ENCODE data around the gene VWA1.
A peak's percentile ranks its signal among the peaks of the same experiment; 100 is the strongest.
"Not testable (repeated sequence)": the region's sequence is repeated elsewhere in the genome, so short reads cannot be mapped to it uniquely, and the experiment has no call there.

Gene VWA1

DNA sequence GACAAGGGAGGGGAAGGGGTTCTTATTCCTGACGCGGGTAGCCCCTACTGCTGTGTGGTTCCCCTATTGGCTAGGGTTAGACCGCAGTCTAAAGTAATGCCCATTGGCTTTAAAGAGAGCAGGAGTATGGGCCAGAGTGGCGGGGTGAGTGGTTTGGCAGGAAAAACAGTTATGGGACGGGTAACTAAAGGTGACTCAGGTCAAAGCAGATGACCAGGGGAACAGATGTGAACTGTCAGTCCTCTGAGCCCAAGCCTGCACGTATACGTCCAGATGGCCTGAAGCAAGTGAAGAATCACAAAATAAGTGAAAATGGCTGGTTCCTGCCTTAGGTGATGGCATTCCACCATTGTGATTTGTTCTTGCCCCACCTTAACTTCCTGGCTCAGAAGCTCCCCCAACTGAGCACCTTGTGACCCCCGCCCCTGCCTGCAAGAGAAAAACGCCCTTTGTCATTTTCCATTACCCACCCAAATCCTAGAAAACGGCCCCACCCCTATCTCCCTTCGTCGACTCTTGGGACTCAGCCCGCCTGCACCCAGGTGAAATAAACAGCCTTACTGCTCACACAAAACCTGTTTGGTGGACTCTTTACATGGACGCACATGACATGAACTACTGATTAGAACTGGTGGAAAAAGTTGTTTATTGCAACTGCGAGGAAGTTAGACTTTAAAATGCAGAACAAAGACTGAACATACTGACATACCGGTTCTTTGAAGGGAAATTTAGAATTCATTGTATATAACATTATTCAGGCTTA, 35.3 kb downstream of the VWA1 start:
- TF ChIP-seq, protein P1, sequence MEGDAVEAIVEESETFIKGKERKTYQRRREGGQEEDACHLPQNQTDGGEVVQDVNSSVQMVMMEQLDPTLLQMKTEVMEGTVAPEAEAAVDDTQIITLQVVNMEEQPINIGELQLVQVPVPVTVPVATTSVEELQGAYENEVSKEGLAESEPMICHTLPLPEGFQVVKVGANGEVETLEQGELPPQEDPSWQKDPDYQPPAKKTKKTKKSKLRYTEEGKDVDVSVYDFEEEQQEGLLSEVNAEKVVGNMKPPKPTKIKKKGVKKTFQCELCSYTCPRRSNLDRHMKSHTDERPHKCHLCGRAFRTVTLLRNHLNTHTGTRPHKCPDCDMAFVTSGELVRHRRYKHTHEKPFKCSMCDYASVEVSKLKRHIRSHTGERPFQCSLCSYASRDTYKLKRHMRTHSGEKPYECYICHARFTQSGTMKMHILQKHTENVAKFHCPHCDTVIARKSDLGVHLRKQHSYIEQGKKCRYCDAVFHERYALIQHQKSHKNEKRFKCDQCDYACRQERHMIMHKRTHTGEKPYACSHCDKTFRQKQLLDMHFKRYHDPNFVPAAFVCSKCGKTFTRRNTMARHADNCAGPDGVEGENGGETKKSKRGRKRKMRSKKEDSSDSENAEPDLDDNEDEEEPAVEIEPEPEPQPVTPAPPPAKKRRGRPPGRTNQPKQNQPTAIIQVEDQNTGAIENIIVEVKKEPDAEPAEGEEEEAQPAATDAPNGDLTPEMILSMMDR (conservative IDR thresholded peaks at IDR 0.05; ENCODE audit: low read depth, low read length) = no peak

DNA sequence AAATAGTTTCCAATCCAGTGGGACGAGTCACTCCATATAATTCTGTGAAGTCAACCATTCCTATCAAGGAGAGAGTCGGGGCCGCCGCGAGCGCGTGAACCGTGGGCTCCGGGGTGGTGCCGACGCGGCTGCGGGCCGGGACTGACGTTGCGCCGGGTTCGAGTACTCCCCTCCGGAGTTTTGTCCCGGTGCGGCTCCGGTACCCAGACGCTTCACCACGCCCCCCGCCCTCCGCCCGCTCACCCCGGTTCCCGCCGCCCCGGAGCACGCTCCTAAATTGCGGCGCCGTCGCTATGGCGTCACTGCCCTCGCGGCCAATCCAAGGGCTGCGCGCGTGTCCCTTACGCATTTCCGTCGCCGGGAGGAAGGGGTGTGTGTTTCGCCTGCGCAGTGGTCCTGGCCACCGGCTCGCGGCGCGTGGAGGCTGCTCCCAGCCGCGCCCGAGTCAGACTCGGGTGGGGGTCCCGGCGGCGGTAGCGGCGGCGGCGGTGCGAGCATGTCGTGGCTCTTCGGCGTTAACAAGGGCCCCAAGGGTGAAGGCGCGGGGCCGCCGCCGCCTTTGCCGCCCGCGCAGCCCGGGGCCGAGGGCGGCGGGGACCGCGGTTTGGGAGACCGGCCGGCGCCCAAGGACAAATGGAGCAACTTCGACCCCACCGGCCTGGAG, 36.0 kb downstream of the VWA1 start, which contains the start of gene ATAD3B:
TSS of gene ATAD3B (plus strand) at position 377 of the 664 bp plus-strand sequence. CDS start at position 497, 120 bp downstream.
- Histone ChIP-seq H3K27me3 (ENCODE audit: insufficient read depth, low read depth) (no peaks in the 10 kb centered on the region), H3K4me2 (peak within 1 kb of the TSS; percentile 98), H2AFZ (ENCODE audit: low read depth) (peak within 1 kb of the TSS; percentile 94), H3K36me3 (ENCODE audit: insufficient read depth) (no peaks in the 10 kb centered on the region), H3K4me1 (ENCODE audit: low read depth, poor library complexity, severe bottlenecking) (peaks cover 17% of the 10 kb centered on the region), H3K4me3 (IDR thresholded peaks at IDR 0.05; ENCODE audit: insufficient read depth, low read depth, low read length) (peak within 1 kb of the TSS; percentile 92), H3K9ac (peak within 1 kb of the TSS; percentile 62; the same call in 1 of the 2 replicates), H4K20me1 (ENCODE audit: insufficient read depth) (no peaks in the 10 kb centered on the region; the same call in 1 of the 2 replicates), H3K79me2 (ENCODE audit: insufficient read depth, low read depth) (peaks cover 39% of the 10 kb centered on the region), H3K27ac (peak within 1 kb of the TSS; percentile 76)
- TF ChIP-seq, protein P1 (conservative IDR thresholded peaks at IDR 0.05; ENCODE audit: low read depth, low read length) = no peak

More for the DNA sequence above, 35.3 kb downstream of the VWA1 start:
- Histone ChIP-seq H3K4me1 (ENCODE audit: low read depth, poor library complexity, severe bottlenecking) (peaks cover 17% of the 10 kb centered on the region), H4K20me1 (ENCODE audit: insufficient read depth) (no peaks in the 10 kb centered on the region; the same call in 1 of the 2 replicates), H3K27me3 (ENCODE audit: insufficient read depth, low read depth) (peaks cover 3% of the 10 kb centered on the region; the same call in 1 of the 2 replicates), H3K27ac (peak overlapping the region; percentile 51), H3K9ac (peak overlapping the region; percentile 39; the same call in 1 of the 2 replicates), H3K36me3 (ENCODE audit: insufficient read depth) (no peaks in the 10 kb centered on the region), H3K4me2 (peak overlapping the region; percentile 90), H2AFZ (ENCODE audit: low read depth) (peak overlapping the region; percentile 94), H3K79me2 (ENCODE audit: insufficient read depth, low read depth) (peaks cover 32% of the 10 kb centered on the region), H3K4me3 (IDR thresholded peaks at IDR 0.05; ENCODE audit: insufficient read depth, low read depth, low read length) (peak overlapping the region; percentile 92)

DNA sequence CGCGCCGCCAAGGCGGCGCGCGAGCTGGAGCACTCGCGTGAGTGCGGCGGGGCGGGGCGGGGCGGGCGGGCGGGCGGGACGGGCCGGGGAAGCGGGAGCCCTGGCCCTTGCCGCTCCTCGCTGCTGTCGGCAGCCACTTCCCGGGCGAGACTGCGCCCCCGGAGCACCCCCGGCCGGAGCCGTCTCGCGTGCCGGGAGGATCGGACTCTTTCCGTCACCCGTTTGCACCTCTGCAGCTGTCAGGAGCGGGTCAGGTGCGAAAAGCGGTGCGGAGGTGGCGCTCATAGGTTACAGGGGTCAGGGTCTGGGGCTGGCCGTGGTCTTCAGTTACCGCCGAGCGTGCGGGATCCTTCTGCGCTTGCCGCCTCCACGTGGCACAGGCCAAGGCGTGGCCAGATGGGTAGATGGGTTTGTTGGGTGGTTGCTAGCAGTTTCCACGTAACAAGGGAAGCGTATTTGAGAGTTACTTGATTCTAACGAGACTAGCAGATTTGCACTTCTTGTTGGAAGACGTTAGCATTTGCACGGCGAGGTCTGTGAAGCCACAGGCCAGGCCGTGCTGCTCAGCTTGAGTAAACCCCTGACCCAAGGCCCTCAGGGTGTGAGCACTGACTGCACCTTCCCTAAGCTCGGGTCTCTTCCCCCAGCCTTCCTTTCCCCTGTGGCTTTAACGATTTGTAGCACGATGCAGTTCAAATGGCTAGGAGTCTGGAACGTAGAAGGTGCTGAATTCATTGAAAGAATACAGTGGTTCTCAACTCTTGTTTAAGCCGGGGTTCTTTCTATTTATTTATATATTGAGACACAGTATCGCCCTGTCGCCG, 36.8 kb downstream of the VWA1 start:
- H3K79me2 ChIP-seq (ENCODE audit: insufficient read depth, low read depth) = peaks cover 47% of the 10 kb centered on the region
- not testable (repeated sequence) for H3K27me3 ChIP-seq (ENCODE audit: insufficient read depth, low read depth); H3K36me3 ChIP-seq (ENCODE audit: insufficient read depth); H2AFZ ChIP-seq (ENCODE audit: low read depth); H4K20me1 ChIP-seq (ENCODE audit: insufficient read depth)
- peak overlapping the region; percentile 76 for H3K27ac ChIP-seq
- peak overlapping the region; percentile 48 for H3K4me3 ChIP-seq (IDR thresholded peaks at IDR 0.05; ENCODE audit: insufficient read depth, low read depth, low read length)
- H3K9ac ChIP-seq = peak overlapping the region; percentile 62; the same call in 1 of the 2 replicates
- peaks cover 17% of the 10 kb centered on the region for H3K4me1 ChIP-seq (ENCODE audit: low read depth, poor library complexity, severe bottlenecking)
- H3K4me2 ChIP-seq = peak overlapping the region; percentile 98

DNA sequence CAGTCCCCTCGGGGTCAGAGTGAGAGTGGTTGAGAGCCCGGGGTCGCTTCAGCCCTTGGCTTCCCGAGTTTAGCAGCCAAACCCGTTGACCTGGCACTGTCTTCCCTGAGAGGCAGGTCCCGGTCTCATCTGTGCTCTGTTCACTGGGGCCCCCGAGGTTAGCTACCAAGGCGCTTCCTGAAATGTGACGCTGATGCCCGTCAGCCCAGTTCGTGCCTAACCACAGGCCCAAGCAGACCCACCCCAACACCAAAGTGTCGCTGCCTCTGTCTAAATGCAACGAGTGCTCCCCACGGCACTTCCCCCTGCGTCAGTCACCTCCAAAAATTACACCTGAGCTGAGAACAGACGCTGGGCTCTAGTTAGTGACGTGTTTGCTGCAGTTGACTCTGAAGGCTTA, 40.5 kb downstream of the VWA1 start:
- H3K27ac ChIP-seq; H3K9ac ChIP-seq; H3K36me3 ChIP-seq (ENCODE audit: insufficient read depth); H3K27me3 ChIP-seq (ENCODE audit: insufficient read depth, low read depth); H4K20me1 ChIP-seq (ENCODE audit: insufficient read depth); H3K4me2 ChIP-seq; H2AFZ ChIP-seq (ENCODE audit: low read depth); H3K4me3 ChIP-seq (IDR thresholded peaks at IDR 0.05; ENCODE audit: insufficient read depth, low read depth, low read length): not testable (repeated sequence)
- Histone ChIP-seq H3K79me2 (ENCODE audit: insufficient read depth, low read depth) (peaks cover 56% of the 10 kb centered on the region), H3K4me1 (ENCODE audit: low read depth, poor library complexity, severe bottlenecking) (peaks cover 11% of the 10 kb centered on the region)

DNA sequence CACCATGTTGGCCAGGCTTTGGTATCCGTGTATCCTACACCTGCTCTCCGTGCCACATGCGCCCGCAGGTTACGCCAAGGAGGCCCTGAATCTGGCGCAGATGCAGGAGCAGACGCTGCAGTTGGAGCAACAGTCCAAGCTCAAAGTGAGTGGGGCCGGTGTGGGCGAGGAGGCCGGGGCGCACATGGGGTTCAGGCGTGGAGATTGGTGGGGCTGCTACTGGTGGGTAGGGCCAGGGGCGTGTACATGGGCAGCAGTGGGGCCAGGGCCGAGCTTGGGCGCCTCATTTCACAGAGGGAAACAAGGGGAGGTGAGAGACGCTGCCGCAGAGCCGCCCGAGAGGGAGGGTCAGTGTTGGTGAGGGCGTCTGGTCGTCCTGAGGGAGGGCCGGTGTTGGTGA, 41.7 kb downstream of the VWA1 start:
- no peak overlapping the region for H3K27ac ChIP-seq
- H3K36me3 ChIP-seq (ENCODE audit: insufficient read depth) = peaks cover 6% of the 10 kb centered on the region
- no peak overlapping the region for H3K4me3 ChIP-seq (IDR thresholded peaks at IDR 0.05; ENCODE audit: insufficient read depth, low read depth, low read length)
- H3K9ac ChIP-seq = no peak overlapping the region
- peaks cover 56% of the 10 kb centered on the region for H3K79me2 ChIP-seq (ENCODE audit: insufficient read depth, low read depth)
- H3K27me3 ChIP-seq (ENCODE audit: insufficient read depth, low read depth) = no peaks in the 10 kb centered on the region
- H4K20me1 ChIP-seq (ENCODE audit: insufficient read depth) = no peaks in the 10 kb centered on the region; the same call in 1 of the 2 replicates
- no peak overlapping the region for H2AFZ ChIP-seq (ENCODE audit: low read depth)
- TF ChIP-seq, protein P1 (conservative IDR thresholded peaks at IDR 0.05; ENCODE audit: low read depth, low read length) = no peak
- H3K4me2 ChIP-seq = no peak overlapping the region
- peaks cover 11% of the 10 kb centered on the region for H3K4me1 ChIP-seq (ENCODE audit: low read depth, poor library complexity, severe bottlenecking)
